ENCODE measurements around the gene KANSL1.

- TF ChIP-seq CTCF (conservative IDR thresholded peaks at IDR 0.05) (peak; percentile 1), ZFX (IDR thresholded peaks at IDR 0.05) (peak; percentile 83)
Observed at GRCh38 chr17:46193626-46194392, 580 bp upstream of the KANSL1 start.
